HG03064 (cell line): Measurements from ENCODE around the gene SLC22A13.

ENCODE experiments used
- ATAC-seq: cut with Tn5 transposase; IDR thresholded peaks from one replicate; pipeline ENCODE4 v1.9.1; 2021; ENCODE audit warnings: low read depth; ENCODE audit not compliant: unreplicated experiment

The SLC22A13 gene

GRCh38 chr3:38325256-38325655 is 59.6 kb downstream of the SLC22A13 start:
- no peak for ATAC-seq

GRCh38 chr3:38327335-38328009 is 61.9 kb downstream of the SLC22A13 start:
- ATAC-seq: no peak
